HG03064 (cell line): ENCODE data around the gene MCL1.

Experiments used
- ATAC-seq: cut with Tn5 transposase; IDR thresholded peaks from one replicate; pipeline ENCODE4 v1.9.1; 2021; ENCODE audit warnings: low read depth; ENCODE audit not compliant: unreplicated experiment

MCL1 gene

DNA sequence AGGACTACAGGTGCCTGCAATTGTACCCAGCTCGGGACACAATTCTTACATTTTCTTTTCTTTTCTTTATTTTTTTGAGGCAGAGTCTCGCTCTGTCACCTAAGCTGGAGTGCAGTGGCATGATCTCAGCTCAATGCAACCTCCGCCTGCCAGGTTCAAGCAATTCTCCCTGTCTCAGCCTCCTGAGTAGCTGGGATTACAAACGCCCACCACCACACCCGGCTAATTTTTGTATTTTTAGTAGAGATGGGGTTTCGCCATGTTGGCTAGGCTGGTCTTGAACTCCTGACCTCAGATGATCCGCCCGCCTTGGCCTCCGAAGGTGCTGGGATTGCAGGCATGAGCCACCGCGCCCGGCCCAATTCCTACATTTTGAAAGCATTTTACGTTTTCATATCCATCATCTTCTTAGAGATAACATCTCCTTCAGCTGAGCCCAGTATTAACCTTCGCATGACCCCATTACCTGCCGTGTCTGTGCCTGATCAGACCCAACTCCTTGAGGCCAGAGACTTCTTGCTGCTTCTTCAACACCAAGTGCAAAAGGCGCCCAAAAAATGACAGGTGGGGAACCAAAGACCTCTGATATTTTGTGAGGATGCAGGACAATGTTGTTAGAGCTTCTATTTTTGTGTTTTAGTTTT, 33.0 kb downstream of the MCL1 start:
- ATAC-seq, result no peak

DNA sequence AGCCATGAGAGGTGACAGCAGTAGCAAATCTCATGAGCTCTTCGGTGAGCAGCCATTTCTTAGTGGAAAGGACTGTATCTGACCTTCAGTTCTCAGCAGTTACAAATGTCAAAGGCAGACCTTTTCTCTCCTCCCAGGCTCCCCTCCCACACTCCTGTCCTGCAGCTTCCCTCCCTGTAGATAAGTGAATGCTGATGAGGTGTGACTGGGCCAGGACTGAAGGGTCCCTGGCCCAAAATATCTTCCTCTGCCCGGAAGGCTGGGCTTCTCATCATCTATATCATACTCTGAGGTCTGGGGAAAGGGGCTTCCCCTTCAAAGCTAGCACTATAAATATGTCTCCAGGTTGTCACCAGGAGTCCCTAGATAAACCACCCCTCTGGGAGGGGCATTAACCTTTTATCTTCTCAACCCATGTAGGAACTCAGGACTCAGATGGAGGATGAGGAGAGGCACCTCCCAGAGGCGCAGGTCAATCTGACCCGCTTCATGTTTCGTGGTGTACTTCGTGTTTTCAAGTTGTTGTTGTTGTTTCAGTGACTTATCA, 33.9 kb downstream of the MCL1 start:
- ATAC-seq, result no peak

DNA sequence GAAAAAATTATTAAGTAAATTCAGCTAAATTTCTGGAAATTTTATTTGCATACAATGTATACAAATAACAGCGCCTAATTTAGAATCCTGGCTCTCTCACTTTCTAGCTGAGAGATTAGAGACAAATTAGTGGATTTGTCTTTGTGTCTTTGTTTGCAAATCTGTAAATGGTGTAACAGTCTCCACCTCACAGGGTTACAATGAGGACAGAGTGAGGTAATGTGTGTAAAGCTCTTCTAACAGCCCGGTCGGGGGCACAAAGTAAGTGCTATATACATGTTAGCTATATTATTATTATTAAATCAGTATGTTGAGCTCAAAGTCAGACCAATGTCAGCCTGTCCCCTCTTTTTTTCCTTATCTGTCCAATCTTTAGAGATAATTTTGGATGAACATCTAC, 35.2 kb downstream of the MCL1 start:
- no peak for ATAC-seq

DNA sequence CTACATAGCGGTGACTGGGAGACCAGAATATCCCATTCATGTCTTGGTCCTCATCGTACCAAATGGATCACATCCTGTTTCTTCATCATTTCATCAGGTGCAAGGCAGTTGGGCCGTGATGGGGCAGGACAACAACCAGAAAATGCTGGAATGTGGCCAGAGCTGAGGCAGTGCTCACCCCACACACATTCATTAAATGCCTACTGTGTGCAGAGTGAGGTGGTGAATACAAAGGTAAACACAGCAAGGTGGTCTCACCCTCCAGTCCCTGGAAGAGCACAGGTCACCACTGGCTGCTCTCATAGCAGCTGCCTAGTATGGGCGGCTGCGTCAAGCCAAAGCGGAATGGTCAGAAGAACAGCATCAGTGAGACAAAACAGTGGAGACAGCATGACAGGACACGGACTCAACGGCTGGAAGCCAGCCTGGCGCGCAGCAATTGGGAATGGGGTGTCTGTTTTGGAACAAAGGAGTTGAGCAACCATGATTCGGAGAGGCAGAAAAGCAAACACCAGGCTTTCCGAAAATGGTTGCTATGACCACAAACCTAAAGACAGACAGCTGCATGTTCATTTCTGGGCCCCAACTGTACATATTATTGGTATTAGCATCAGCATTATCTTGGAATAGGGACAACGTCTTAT, 35.8 kb downstream of the MCL1 start:
- ATAC-seq, result no peak

DNA sequence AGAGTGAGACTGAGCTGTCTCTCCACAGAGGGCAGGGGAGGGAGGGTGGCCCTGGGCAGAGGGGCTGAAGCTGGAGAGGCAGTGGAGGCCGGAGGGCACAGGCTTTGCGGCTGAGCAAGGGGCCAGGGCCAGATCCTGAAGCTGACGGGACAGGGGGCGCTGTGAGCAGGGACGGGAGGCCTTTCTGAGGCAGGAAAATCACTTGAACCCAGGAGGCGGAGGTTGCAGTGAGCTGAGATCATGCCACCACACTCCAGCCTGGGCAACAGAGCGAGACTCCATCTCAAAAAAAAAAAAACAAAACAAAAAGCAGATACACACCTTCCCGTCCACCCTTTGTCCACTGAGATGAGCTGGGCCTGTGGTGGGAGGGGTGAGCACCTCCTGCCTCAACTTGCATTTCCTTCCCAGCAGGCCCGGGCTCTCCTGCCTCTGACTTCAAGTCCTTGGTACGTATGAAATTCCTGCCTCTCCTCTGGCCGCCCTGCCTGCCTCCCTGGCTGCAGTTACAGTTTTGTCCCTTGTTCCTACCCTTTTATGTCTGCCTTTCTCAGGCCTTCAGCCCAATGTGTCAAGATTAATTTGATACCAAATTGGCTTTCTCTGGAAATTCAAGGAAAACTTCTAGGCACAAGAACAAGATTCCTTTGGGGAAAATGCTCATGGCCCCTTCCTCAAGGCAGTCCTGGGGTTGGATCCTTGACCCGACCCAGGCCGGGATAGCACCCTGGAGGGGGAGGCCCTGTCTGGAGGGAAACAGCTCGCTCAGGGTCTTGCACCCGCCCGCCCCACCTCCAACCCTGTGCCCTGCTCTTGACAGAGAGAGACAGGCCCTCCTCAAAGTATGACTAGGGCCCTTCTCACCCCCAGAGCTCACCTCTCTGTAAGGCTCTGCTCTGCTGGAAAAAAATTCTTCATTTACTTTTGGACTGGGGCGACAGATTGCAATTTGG, 41.4 kb downstream of the MCL1 start:
- ATAC-seq, result no peak

DNA sequence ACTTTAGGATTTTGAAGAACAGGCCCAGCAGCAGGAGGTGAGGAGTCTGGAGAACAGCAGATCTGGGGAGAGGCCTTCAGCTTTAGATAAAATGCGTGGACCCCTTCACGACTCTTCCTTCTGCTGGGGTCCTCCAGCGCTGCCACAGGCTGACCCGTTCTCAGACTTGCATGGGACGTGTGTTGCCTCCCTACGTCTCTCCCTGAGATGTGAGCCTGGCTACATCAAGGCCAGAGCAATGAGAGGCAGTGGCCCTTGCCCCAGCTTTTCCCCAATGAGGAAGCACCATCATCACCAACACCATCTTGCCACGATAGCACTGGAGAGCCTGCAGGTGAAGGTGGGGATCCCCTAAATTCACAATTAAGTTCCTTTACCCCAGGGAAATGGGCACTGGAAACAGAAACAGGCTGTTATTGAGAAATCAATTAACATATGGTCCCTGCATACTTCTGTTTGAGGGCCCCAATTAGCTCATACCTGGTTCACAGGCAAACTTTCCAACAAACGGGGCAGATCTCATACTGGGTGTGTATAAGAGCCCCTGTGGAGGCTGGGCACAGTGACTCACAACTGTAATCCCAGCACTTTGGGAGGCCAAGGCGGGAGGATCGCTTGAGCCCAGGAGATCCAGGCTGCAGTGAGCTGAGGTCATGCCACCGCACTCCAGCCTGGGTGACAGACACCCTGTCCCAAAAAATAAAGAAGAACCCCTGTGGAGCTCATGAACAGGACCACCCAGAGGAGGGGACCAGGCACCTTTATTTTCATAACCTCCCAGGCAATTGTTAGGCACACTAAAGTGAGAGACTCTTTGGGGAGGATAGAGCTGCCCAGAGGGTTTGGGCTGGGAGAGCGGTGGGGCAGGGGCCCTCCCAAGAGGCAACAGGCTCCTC, 42.3 kb downstream of the MCL1 start:
- ATAC-seq, result no peak

DNA sequence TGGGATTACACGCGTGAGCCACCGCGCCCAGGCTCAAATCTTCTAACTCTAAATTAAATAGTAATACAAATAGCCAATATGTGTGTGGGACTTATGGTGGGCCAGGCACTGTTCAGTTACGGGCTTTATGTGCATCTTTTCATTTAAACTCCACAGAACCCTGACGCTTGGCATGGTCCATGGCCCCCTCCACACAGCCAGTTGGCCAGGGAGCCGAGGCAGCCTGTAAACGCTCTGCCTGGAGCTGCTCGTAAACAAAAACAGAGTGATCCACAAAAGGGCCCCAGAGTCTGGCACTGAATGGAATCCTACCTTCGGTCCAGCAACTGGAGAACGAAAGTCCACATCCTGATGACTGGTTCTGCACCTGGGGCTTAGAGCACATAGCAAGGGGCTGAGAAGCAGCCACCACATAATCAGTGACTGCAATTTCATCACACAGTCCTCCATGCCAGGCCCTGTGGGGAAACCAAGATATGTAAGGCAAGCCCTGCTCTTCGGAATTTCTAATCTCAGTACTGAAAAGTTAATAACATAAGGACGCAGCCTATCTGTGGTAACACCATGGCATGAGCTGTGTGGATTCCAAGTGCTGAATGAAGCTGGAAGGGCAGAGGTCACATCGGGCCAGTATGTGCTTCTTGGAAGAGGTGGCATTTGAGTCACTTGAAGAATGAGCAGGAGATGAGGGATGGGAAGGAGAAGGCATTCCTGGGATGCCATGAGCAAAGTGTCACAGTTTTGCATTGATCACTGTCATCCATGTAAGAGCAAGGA, 43.7 kb downstream of the MCL1 start:
- no peak for ATAC-seq

DNA sequence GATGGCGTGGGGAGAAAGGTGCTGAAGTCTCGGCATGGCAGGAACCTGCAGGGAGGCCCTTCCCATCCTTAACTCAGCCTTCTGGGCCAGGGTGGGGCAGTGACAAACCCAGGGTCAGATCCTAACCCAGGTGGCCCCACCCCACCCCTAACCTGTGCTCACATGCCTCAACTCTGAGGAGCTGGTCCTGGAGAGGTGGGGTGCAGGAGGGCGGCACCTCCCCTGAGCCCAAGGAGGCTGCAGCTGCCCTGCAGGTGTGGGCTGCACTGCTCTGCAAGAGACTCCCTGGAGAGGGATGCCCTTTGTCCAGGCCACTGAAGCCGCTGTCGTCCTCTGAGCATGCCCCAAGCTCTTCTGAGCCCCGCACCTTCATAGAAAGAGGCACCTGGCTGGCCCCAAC, 45.4 kb downstream of the MCL1 start:
- ATAC-seq, result no peak

DNA sequence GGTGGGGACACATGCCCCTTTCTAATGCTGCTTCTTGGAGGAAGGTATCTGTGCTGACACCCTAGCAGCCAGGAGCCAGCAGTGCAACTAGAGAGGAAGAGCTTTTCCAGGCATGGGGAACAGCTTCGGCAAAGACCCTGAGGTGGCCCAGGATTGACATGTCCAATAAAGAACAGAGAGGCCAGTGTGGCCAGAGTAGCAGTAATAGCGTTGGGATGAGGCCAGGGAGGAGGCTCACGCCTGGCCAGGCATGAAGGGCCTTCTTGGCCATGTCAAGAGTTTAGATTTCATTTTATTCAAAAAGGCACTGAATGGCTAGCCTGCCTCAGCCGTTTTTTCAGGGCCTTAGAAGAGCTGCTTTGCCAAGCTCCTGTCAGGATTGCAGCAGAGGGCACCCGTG, 46.5 kb downstream of the MCL1 start:
- no peak for ATAC-seq

DNA sequence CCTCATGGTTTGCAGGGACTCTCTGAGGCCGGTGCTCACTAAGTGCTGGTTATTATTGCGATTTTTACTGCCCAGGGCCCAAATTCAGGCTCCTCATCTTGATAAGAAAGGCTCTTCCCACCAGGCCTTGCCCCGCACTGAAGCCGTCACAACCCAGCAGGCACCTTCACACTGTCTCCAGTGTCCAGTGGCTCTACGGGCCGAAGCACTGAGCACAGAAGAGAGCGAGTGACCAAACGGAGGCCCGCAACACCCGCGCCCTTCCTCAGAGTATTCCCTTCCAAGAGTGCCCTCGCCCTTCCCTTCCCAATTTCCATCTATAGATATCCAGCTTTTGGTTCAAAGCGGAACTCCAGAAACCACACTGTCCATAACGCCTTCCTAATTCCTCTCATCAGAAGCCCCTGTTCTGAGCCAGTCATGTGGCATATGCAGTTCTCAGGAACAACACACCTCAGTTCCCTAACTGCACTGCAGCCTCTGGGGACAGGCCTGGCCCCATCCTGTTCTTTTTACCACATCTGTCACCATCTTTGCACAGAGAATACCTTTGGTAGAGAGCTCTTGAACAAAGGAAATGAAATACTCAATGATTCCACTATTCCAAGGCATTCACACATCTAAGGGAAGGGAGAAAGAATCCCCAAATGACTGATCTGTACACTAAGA, 48.8 kb downstream of the MCL1 start:
- ATAC-seq, result no peak

DNA sequence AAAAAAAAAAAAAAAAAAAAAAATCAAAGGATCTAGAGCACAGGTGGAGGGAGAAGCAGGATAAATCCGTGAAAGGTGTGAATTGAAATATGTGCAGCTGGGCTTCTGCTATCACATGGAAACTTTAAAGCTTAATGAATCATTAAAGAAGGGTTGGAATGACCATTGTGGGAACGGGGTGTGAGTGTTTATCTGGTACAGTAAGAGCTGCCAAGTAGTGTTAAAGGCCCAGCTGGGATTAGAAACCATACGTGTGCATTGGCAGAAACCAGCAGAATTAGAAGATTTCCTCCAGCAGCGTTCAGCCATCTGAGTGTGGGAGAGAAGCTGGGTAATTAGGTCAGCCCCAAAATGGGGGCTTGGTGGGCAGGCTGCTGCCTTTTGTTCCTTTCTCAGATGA, 50.4 kb downstream of the MCL1 start:
- no peak for ATAC-seq

DNA sequence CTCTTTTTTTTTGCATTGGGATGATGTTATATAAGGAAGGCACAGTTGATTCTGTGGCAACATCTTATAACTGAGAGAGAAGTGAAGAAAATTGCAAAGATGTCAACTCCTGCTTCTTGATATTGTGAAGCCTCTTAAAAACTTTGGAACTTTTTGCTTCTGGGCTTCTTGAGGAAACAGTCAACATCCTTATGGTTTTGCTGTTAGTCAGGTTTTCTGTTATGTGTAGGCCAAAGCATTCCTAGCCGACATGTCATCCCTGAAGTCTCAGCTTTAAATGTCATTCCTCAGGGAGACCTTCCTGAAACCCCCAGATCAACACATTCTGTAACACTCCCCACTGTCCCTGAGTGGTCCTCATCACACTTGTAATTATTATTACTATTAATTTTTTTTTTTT, 51.2 kb downstream of the MCL1 start:
- ATAC-seq, result no peak

DNA sequence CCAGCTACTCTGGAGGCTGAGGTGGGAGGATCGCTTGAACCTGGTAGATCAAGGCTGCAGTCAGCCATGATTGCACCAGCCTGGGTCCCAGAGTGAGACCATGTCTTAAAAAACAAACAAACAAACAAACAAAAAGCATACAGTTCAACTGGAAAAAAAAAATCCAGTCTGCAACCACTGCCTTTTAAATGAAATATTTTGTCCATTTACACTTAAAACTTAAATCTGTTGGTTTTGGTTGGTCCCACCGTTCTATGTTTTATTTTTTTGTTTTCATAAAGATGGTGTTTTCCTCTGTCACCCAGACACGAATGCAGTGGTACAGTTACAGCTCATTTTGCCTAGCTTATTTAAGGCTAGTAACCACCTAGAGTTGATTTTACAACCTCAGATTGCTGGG, 54.1 kb downstream of the MCL1 start:
- ATAC-seq, result no peak
